ENCODE measurements around the gene THNSL1.

- TF ChIP-seq ZNF629 (tag by site-specific recombination; IDR thresholded peaks at IDR 0.05) = no peak
- TF ChIP-seq CTCF (tag by site-specific recombination; IDR thresholded peaks at IDR 0.05) = no peak
- TF ChIP-seq SALL2 (tag by site-specific recombination; IDR thresholded peaks at IDR 0.05; ENCODE audit: borderline replicate concordance) = no peak
- TF ChIP-seq ZNF623 (tag by site-specific recombination; IDR thresholded peaks at IDR 0.05) = no peak
- TF ChIP-seq ZNF658 (tag by site-specific recombination; IDR thresholded peaks at IDR 0.05) = no peak
- TF ChIP-seq REST (tag by site-specific recombination; IDR thresholded peaks at IDR 0.05) = no peak
- TF ChIP-seq MYNN (tag by site-specific recombination; IDR thresholded peaks at IDR 0.05; ENCODE audit: borderline replicate concordance) = no peak
- TF ChIP-seq ZBTB17 (tag by site-specific recombination; IDR thresholded peaks at IDR 0.05) = no peak
- no peak for TF ChIP-seq ZNF292 (tag by site-specific recombination; IDR thresholded peaks at IDR 0.05; ENCODE audit: borderline replicate concordance, low read depth)
- TF ChIP-seq SP2 (tag by site-specific recombination; IDR thresholded peaks at IDR 0.05) = no peak
- no peak for TF ChIP-seq GFI1B (tag by site-specific recombination; IDR thresholded peaks at IDR 0.05)
- TF ChIP-seq, protein P1, sequence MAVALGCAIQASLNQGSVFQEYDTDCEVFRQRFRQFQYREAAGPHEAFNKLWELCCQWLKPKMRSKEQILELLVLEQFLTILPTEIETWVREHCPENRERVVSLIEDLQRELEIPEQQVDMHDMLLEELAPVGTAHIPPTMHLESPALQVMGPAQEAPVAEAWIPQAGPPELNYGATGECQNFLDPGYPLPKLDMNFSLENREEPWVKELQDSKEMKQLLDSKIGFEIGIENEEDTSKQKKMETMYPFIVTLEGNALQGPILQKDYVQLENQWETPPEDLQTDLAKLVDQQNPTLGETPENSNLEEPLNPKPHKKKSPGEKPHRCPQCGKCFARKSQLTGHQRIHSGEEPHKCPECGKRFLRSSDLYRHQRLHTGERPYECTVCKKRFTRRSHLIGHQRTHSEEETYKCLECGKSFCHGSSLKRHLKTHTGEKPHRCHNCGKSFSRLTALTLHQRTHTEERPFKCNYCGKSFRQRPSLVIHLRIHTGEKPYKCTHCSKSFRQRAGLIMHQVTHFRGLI (tag by site-specific recombination; IDR thresholded peaks at IDR 0.05) = no peak
- no peak for TF ChIP-seq HIC1 (tag by site-specific recombination; IDR thresholded peaks at IDR 0.05)
Measured at GRCh38 chr10:25052012-25052411, 35.6 kb downstream of the THNSL1 start.
